Endothelial cell of umbilical vein (primary cell): ENCODE data around the gene C13orf46.

ENCODE experiments used
- CTCF ChIP-seq, 2 donors: IDR thresholded peaks; 1 replicate in 1 of 2; 2 replicates in 1 of 2; pipeline ENCODE4 v1.5.1; 2011; ENCODE audit warnings: low read length in 2 of 2, mild to moderate bottlenecking in 2 of 2, moderate library complexity in 2 of 2, control low read depth in 1 of 2, inconsistent platforms in 1 of 2, low read depth in 1 of 2; ENCODE audit not compliant: insufficient read depth in 1 of 2; ENCODE audit errors: extremely low read depth in 1 of 2
- MAX ChIP-seq: IDR thresholded peaks from 2 replicates; pipeline ENCODE4 v1.6.1; 2011; ENCODE audit not compliant: insufficient read depth, insufficient read length

GRCh38 chr13:113953561-113953960 lies 20.3 kb downstream of the C13orf46 start:
- TF ChIP-seq MAX (no peak), CTCF (IDR thresholded peaks at IDR 0.05; ENCODE audit: extremely low read depth in 1 of 2, insufficient read depth in 1 of 2, low read depth in 1 of 2, low read length in 2 of 2) (no peak)
